HCT116 (cell line): ENCODE measurements around the gene TNS3. TPM values are rescaled to one million over a fixed set of nuclear protein-coding genes. Genes with fewer than 3 reads are reported as not detected.

Experiments
- ATAC-seq: fragments of 200-7000 bp; cut with Tn5 transposase; 2 replicates; pipeline ENCODE4 v1.9.1; 2020; ENCODE audit warnings: mild to moderate bottlenecking, moderate library complexity
- BruUV-seq: library from RNA; stranded (reverse); fragments of 400-500 nt; replicated peaks from 2 replicates; lab custom pipeline; 2021; lab: Mats Ljungman, UMichigan
- CTCF ChIA-PET: fragments of 300-600 bp; sonication (Branson Sonifier 250); formaldehyde crosslinking; loops from one replicate; lab custom pipeline; 2021; ENCODE audit warnings: antibody characterized with exemption; lab: Charles Lee
- POLR2A ChIA-PET: fragments of 300-600, 350-600 bp; sonication (Branson Sonifier 250); formaldehyde crosslinking; loops from one replicate; lab custom pipeline; 2021; ENCODE audit warnings: antibody characterized with exemption; lab: Charles Lee
- RAD21 ChIA-PET, 2 experiments: fragments of 300-600 bp; sonication (Branson Sonifier 250); formaldehyde crosslinking; loops; one replicate each; lab custom pipeline; 2023; ENCODE audit warnings: low total read pairs in 2 of 2; ENCODE audit not compliant: uncharacterized antibody in 2 of 2, unreplicated experiment in 2 of 2, low non-redundant PET in 1 of 2; lab: Charles Lee
- DNase-seq: peaks from one replicate; pipeline ENCODE4 v3.0.0-alpha.2; 2010; ENCODE audit warnings: low read depth, low spot score
- H2AFZ ChIP-seq: fragments of 200-600 bp; shearing (Covaris generic), sonication (generic); 2 replicates; pipeline ENCODE4 v1.6.1; 2017; ENCODE audit warnings: low read depth, mixed run types, mixed read lengths, antibody characterized with exemption, low read length; ENCODE audit not compliant: poor library complexity, severe bottlenecking
- H3K27ac ChIP-seq: 2 replicates; pipeline ENCODE4 v1.5.1; 2012; ENCODE audit warnings: low read depth, low read length
- H3K27me3 ChIP-seq: fragments of 200-600 bp; sonication (generic); 2 replicates; pipeline ENCODE4 v1.6.1; 2016; ENCODE audit warnings: mixed run types, low read length, mixed read lengths; ENCODE audit not compliant: insufficient read depth
- H3K36me3 ChIP-seq, 2 experiments: fragments of 200-500 bp in 1 of 2; fragments of 200-600 bp in 1 of 2; sonication (Bioruptor generic) in 1 of 2; sonication (generic) in 1 of 2; 2 replicates each; pipeline versions ENCODE4 v1.5.1 to v1.6.1; 2014 to 2016; ENCODE audit warnings: low read length in 2 of 2, inconsistent platforms in 1 of 2, mixed read lengths in 1 of 2, mixed run types in 1 of 2; ENCODE audit not compliant: insufficient read depth in 2 of 2, control insufficient read depth in 1 of 2
- H3K4me1 ChIP-seq, 2 experiments: fragments of 200-600 bp in 1 of 2; sonication (generic) in 1 of 2; 2 replicates each; pipeline versions ENCODE4 v1.5.1 to v1.6.1; 2012 to 2017; ENCODE audit warnings: low read length in 2 of 2, inconsistent platforms in 1 of 2, mild to moderate bottlenecking in 1 of 2, mixed read lengths in 1 of 2, mixed run types in 1 of 2, moderate library complexity in 1 of 2; ENCODE audit not compliant: insufficient read depth in 2 of 2, control insufficient read depth in 1 of 2
- H3K4me2 ChIP-seq: fragments of 200-600 bp; sonication (generic); 2 replicates; pipeline ENCODE4 v1.6.1; 2017; ENCODE audit warnings: mixed run types, low read length, mixed read lengths
- H3K4me3 ChIP-seq, 2 experiments: fragments of 200-600 bp in 1 of 2; sonication (generic) in 1 of 2; replicated peaks in 1 of 2; 2 replicates each; pipeline ENCODE4 v1.5.1; 2011 to 2016; ENCODE audit warnings: low read length in 2 of 2, control low read depth in 1 of 2, low read depth in 1 of 2, mild to moderate bottlenecking in 1 of 2, mixed read lengths in 1 of 2, mixed run types in 1 of 2
- H3K79me2 ChIP-seq: fragments of 200-600 bp; sonication (generic); 2 replicates; pipeline ENCODE4 v1.6.1; 2017; ENCODE audit warnings: mild to moderate bottlenecking, mixed run types, low read length, moderate library complexity, mixed read lengths; ENCODE audit not compliant: insufficient read depth
- H3K9ac ChIP-seq: fragments of 200-600 bp; sonication (generic); 2 replicates; pipeline ENCODE4 v1.6.1; 2016; ENCODE audit warnings: low read length, mixed read lengths
- H3K9me2 ChIP-seq: fragments of 200-600 bp; sonication (generic), shearing (Covaris generic); 2 replicates; pipeline ENCODE4 v1.6.1; 2017; ENCODE audit warnings: mixed run types, mild to moderate bottlenecking, moderate library complexity; ENCODE audit not compliant: insufficient read depth
- H3K9me3 ChIP-seq, 2 experiments: fragments of 200-500 bp in 1 of 2; fragments of 200-600 bp in 1 of 2; sonication (Bioruptor generic) in 1 of 2; sonication (generic) in 1 of 2; 2 replicates each; pipeline ENCODE4 v1.6.1; 2014 to 2017; ENCODE audit warnings: low read length in 2 of 2, mixed read lengths in 2 of 2, inconsistent platforms in 1 of 2, low read depth in 1 of 2, mild to moderate bottlenecking in 1 of 2, mixed run types in 1 of 2, moderate library complexity in 1 of 2; ENCODE audit not compliant: control insufficient read depth in 1 of 2, insufficient read depth in 1 of 2
- H4K20me1 ChIP-seq: fragments of 200-600 bp; sonication (generic), shearing (Covaris generic); 2 replicates; pipeline ENCODE4 v1.6.1; 2017; ENCODE audit warnings: mixed run types, mild to moderate bottlenecking, moderate library complexity; ENCODE audit not compliant: insufficient read depth
- EGR1 ChIP-seq: IDR thresholded peaks from 2 replicates; pipeline ENCODE4 v1.6.1; 2012; ENCODE audit warnings: low read depth
- EZH2phosphoT487 ChIP-seq: fragments of 200-600 bp; IDR thresholded peaks from 2 replicates; pipeline ENCODE4 v1.6.1; 2018; ENCODE audit warnings: antibody characterized with exemption, borderline replicate concordance
- JUND ChIP-seq: IDR thresholded peaks from 2 replicates; pipeline ENCODE4 v1.6.1; 2012
- MAX ChIP-seq: IDR thresholded peaks from 2 replicates; pipeline ENCODE4 v1.6.1; 2012
- POLR2AphosphoS5 ChIP-seq: IDR thresholded peaks from 2 replicates; pipeline ENCODE4 v1.6.1; 2011; ENCODE audit warnings: mild to moderate bottlenecking, low read depth, low read length, moderate library complexity
- SIN3A ChIP-seq: IDR thresholded peaks from 2 replicates; pipeline ENCODE4 v1.6.1; 2012; ENCODE audit warnings: low read depth
- TCF7L2 ChIP-seq: IDR thresholded peaks from 2 replicates; pipeline ENCODE4 v1.7.0; 2011; ENCODE audit warnings: borderline replicate concordance, inconsistent platforms; ENCODE audit not compliant: insufficient read depth, insufficient read length; ENCODE audit errors: extremely low read depth
- ZFX ChIP-seq: fragments of 450-650 bp; IDR thresholded peaks from 2 replicates; pipeline ENCODE4 v1.6.1; 2017
- ZNF274 ChIP-seq: fragments of 200-500 bp; sonication (Bioruptor generic); IDR thresholded peaks from 2 replicates; pipeline ENCODE4 v1.6.1; 2014; ENCODE audit warnings: mild to moderate bottlenecking, low read depth, low read length, inconsistent platforms
- intact Hi-C: fragments of 100-400 bp; cut with micrococcal nuclease; formaldehyde crosslinking; loops from 2 replicates; pipeline ENCODE4 v1.10.0; 2022
- total RNA-seq: library from RNA; stranded (reverse); gene quantifications from one replicate; pipeline ENCODE4 v1.2.1, GENCODE V29; 2021; ENCODE audit not compliant: unreplicated experiment
- TF ChIP-seq, protein P1 (sequence below): IDR thresholded peaks from 2 replicates; pipeline ENCODE4 v1.6.1; 2011; ENCODE audit warnings: mild to moderate bottlenecking, low read length, moderate library complexity; ENCODE audit not compliant: insufficient replicate concordance; ENCODE audit errors: extremely low read depth
- TF ChIP-seq, protein P2 (sequence below), 3 experiments: fragments of 200-600 bp in 1 of 3; sonication (generic) in 1 of 3; IDR thresholded peaks in 2 of 3; conservative IDR thresholded peaks in 1 of 3; 2 replicates each; pipeline ENCODE4 v1.5.1; 2012 to 2017; ENCODE audit warnings: low read depth in 2 of 3, low read length in 2 of 3, antibody characterized with exemption in 1 of 3, borderline replicate concordance in 1 of 3, control low read depth in 1 of 3, mild to moderate bottlenecking in 1 of 3, mixed read lengths in 1 of 3, mixed run types in 1 of 3, moderate library complexity in 1 of 3; ENCODE audit not compliant: insufficient read depth in 1 of 3
- TF ChIP-seq, protein P3 (sequence below): IDR thresholded peaks from 2 replicates; pipeline ENCODE4 v1.6.1; 2012

The TNS3 gene
- total RNA-seq, 1 experiment from 2014 or later = 9.1 TPM

GRCh38 chr7:47485640-47486435, 96.1 kb downstream of the TNS3 start:
- H3K4me2 ChIP-seq = peak overlapping the region; percentile 20
- no TSS peak for BruUV-seq
- TF ChIP-seq SIN3A (no peak), TCF7L2 (no peak), MAX (no peak), ZNF274 (no peak), JUND (0 out of 2 replicates have a peak, but pooled peaks have one; percentile 23), EGR1 (peak; percentile 76)
- TF ChIP-seq, all 23 proteins: peak for 2
- Histone ChIP-seq H3K4me3 (no peak overlapping the region), H3K36me3 (no peaks in the 10 kb centered on the region), H3K27me3 (no peaks in the 10 kb centered on the region), H3K4me1 (peaks cover 34 to 36% of the 10 kb centered on the region in 2 experiments), H2AFZ (no peak overlapping the region), H4K20me1 (no peaks in the 10 kb centered on the region), H3K79me2 (no peaks in the 10 kb centered on the region), H3K27ac (no peak overlapping the region; the same call in 1 of the 2 replicates), H3K9ac (no peak overlapping the region), H3K9me3 (no peaks in the 10 kb centered on the region), H3K9me2 (no peaks in the 10 kb centered on the region)
- ATAC-seq (no peak; the same call in 1 of the 2 replicates), DNase-seq (no peak)
- ChIA-PET CTCF (no interaction called here), RAD21 (no interaction called here), POLR2A (no interaction called here)
- intact Hi-C loops = no loop called here

GRCh38 chr7:47484923-47485639, 96.8 kb downstream of the TNS3 start:
- no peak overlapping the region for H3K9ac ChIP-seq
- TF ChIP-seq, protein P1, sequence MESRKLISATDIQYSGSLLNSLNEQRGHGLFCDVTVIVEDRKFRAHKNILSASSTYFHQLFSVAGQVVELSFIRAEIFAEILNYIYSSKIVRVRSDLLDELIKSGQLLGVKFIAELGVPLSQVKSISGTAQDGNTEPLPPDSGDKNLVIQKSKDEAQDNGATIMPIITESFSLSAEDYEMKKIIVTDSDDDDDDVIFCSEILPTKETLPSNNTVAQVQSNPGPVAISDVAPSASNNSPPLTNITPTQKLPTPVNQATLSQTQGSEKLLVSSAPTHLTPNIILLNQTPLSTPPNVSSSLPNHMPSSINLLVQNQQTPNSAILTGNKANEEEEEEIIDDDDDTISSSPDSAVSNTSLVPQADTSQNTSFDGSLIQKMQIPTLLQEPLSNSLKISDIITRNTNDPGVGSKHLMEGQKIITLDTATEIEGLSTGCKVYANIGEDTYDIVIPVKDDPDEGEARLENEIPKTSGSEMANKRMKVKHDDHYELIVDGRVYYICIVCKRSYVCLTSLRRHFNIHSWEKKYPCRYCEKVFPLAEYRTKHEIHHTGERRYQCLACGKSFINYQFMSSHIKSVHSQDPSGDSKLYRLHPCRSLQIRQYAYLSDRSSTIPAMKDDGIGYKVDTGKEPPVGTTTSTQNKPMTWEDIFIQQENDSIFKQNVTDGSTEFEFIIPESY = no peak
- no peak for TF ChIP-seq ZFX
- TF ChIP-seq, protein P2, sequence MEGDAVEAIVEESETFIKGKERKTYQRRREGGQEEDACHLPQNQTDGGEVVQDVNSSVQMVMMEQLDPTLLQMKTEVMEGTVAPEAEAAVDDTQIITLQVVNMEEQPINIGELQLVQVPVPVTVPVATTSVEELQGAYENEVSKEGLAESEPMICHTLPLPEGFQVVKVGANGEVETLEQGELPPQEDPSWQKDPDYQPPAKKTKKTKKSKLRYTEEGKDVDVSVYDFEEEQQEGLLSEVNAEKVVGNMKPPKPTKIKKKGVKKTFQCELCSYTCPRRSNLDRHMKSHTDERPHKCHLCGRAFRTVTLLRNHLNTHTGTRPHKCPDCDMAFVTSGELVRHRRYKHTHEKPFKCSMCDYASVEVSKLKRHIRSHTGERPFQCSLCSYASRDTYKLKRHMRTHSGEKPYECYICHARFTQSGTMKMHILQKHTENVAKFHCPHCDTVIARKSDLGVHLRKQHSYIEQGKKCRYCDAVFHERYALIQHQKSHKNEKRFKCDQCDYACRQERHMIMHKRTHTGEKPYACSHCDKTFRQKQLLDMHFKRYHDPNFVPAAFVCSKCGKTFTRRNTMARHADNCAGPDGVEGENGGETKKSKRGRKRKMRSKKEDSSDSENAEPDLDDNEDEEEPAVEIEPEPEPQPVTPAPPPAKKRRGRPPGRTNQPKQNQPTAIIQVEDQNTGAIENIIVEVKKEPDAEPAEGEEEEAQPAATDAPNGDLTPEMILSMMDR (IDR thresholded peaks at IDR 0.05 in 2 of 3, conservative IDR thresholded peaks at IDR 0.05 in 1 of 3; ENCODE audit: borderline replicate concordance in 1 of 3, insufficient read depth in 1 of 3, low read depth in 2 of 3, low read length in 2 of 3) = no peak
- no peak for TF ChIP-seq POLR2AphosphoS5
- TF ChIP-seq, protein P3, sequence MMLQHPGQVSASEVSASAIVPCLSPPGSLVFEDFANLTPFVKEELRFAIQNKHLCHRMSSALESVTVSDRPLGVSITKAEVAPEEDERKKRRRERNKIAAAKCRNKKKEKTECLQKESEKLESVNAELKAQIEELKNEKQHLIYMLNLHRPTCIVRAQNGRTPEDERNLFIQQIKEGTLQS = no peak
- TF ChIP-seq EZH2phosphoT487 = no peak
- TF ChIP-seq ZNF274 = no peak
- no peak for TF ChIP-seq JUND
- no peaks in the 10 kb centered on the region for H3K36me3 ChIP-seq
- DNase-seq (no peak), ATAC-seq (no peak)
- no peaks in the 10 kb centered on the region for H3K9me3 ChIP-seq
- POLR2A ChIA-PET = no interaction called here
- CTCF ChIA-PET = interaction anchor here (1.5 kb wide), 1 partner anchor 219 kb away, joined by 3 read pairs; no protein-coding TSS in a partner anchor
- BruUV-seq = no TSS peak
- no peak overlapping the region; the same call in 1 of the 2 replicates for H3K27ac ChIP-seq
- H3K4me1 ChIP-seq = peaks cover 37 to 41% of the 10 kb centered on the region in 2 experiments
- intact Hi-C loops = no loop called here
- no peaks in the 10 kb centered on the region for H3K9me2 ChIP-seq
- H3K4me2 ChIP-seq = peak overlapping the region; percentile 20
- H3K4me3 ChIP-seq = no peak overlapping the region
- H3K27me3 ChIP-seq = no peaks in the 10 kb centered on the region
- RAD21 ChIA-PET = no interaction called here
- H2AFZ ChIP-seq = no peak overlapping the region
- no peaks in the 10 kb centered on the region for H3K79me2 ChIP-seq
- H4K20me1 ChIP-seq = no peaks in the 10 kb centered on the region
